DOHH2 (cell line): ENCODE measurements around the gene CCDC28A.

Experiments used
- H3F3A ChIP-seq: fragments of 200-600 bp; sonication (generic), shearing (Covaris generic); 2 replicates; pipeline ENCODE4 v1.6.0; 2016; ENCODE audit warnings: antibody characterized with exemption, mild to moderate bottlenecking; ENCODE audit not compliant: control insufficient read depth, insufficient read depth
- H3K27ac ChIP-seq: fragments of 200-600 bp; sonication (generic); 2 replicates; pipeline ENCODE4 v1.5.1; 2014; ENCODE audit warnings: low read depth, mild to moderate bottlenecking, low read length, moderate library complexity
- H3K27me3 ChIP-seq: fragments of 200-600 bp; sonication (generic); 2 replicates; pipeline ENCODE4 v1.6.1; 2014; ENCODE audit warnings: mild to moderate bottlenecking, low read length, mixed read lengths; ENCODE audit not compliant: control insufficient read depth
- H3K36me3 ChIP-seq: fragments of 200-600 bp; sonication (generic); 2 replicates; pipeline ENCODE4 v1.6.1; 2014; ENCODE audit warnings: mild to moderate bottlenecking, low read length, moderate library complexity, mixed read lengths; ENCODE audit not compliant: control insufficient read depth
- H3K4me1 ChIP-seq: fragments of 200-600 bp; sonication (generic); 2 replicates; pipeline ENCODE4 v1.6.1; 2014; ENCODE audit warnings: mild to moderate bottlenecking, low read length, mixed read lengths; ENCODE audit not compliant: control insufficient read depth
- H3K4me2 ChIP-seq: fragments of 200-600 bp; sonication (generic); 2 replicates; pipeline ENCODE4 v1.6.0; 2014; ENCODE audit warnings: mild to moderate bottlenecking, low read length, moderate library complexity
- H3K4me3 ChIP-seq: fragments of 200-600 bp; sonication (generic); 2 replicates; pipeline ENCODE4 v1.5.1; 2014; ENCODE audit warnings: mild to moderate bottlenecking, low read length, mixed read lengths
- H3K79me2 ChIP-seq: fragments of 200-600 bp; sonication (generic); 2 replicates; pipeline ENCODE4 v1.6.1; 2014; ENCODE audit warnings: mild to moderate bottlenecking, low read length, mixed read lengths; ENCODE audit not compliant: control insufficient read depth
- H3K9me2 ChIP-seq: fragments of 200-600 bp; sonication (generic); replicated peaks from 2 replicates; pipeline ENCODE4 v1.6.1; 2014; ENCODE audit warnings: mild to moderate bottlenecking, low read length, mixed read lengths; ENCODE audit not compliant: control insufficient read depth
- H3K9me3 ChIP-seq: fragments of 200-600 bp; sonication (generic); 2 replicates; pipeline ENCODE4 v1.6.1; 2014; ENCODE audit warnings: antibody characterized with exemption, low read length, mixed read lengths; ENCODE audit not compliant: control insufficient read depth, insufficient read depth
- H4K20me1 ChIP-seq: fragments of 200-600 bp; sonication (generic); 2 replicates; pipeline ENCODE4 v1.6.0; 2014; ENCODE audit warnings: low read depth, mild to moderate bottlenecking, antibody characterized with exemption, low read length, moderate library complexity; ENCODE audit not compliant: control insufficient read depth, insufficient read depth
- CTCF ChIP-seq: fragments of 200-600 bp; sonication (generic); IDR thresholded peaks from one replicate; pipeline ENCODE4 v1.5.1; 2014; ENCODE audit warnings: antibody characterized with exemption, mild to moderate bottlenecking, low read depth, low read length; ENCODE audit not compliant: poor library complexity, severe bottlenecking
- EZH2phosphoT487 ChIP-seq: fragments of 200-600 bp; sonication (generic); IDR thresholded peaks from 2 replicates; pipeline ENCODE4 v1.6.1; 2017; ENCODE audit warnings: borderline replicate concordance, mild to moderate bottlenecking, antibody characterized with exemption, low read length, moderate library complexity, mixed read lengths

CCDC28A gene

GRCh38 chr6:138765896-138766655 lies 7.5 kb upstream of the CCDC28A start:
- Histone ChIP-seq H4K20me1 (no peaks in the 10 kb centered on the region), H3K9me3 (no peaks in the 10 kb centered on the region), H3K79me2 (no peaks in the 10 kb centered on the region), H3K9me2 (no peaks in the 10 kb centered on the region), H3K4me2 (no peak overlapping the region), H3K4me1 (no peaks in the 10 kb centered on the region), H3K27me3 (no peaks in the 10 kb centered on the region), H3K27ac (no peak overlapping the region), H3F3A (peaks cover 2% of the 10 kb centered on the region; the same call in 1 of the 2 replicates), H3K36me3 (no peaks in the 10 kb centered on the region), H3K4me3 (no peak overlapping the region)
- no peak for TF ChIP-seq EZH2phosphoT487
- peak; percentile 73 for TF ChIP-seq CTCF

GRCh38 chr6:138769102-138769676 lies 4.4 kb upstream of the CCDC28A start:
- Histone ChIP-seq H3F3A (peaks cover 2% of the 10 kb centered on the region; the same call in 1 of the 2 replicates), H3K9me2 (no peaks in the 10 kb centered on the region), H3K4me1 (peaks cover 12% of the 10 kb centered on the region), H4K20me1 (no peaks in the 10 kb centered on the region), H3K4me2 (no peak overlapping the region), H3K27me3 (no peaks in the 10 kb centered on the region), H3K79me2 (peaks cover 13% of the 10 kb centered on the region), H3K4me3 (no peak overlapping the region), H3K9me3 (no peaks in the 10 kb centered on the region), H3K27ac (no peak overlapping the region), H3K36me3 (no peaks in the 10 kb centered on the region)
- no peak for TF ChIP-seq EZH2phosphoT487
- no peak for TF ChIP-seq CTCF

- H3K4me2 ChIP-seq = peak overlapping the region; percentile 79
- H3K4me1 ChIP-seq = peaks cover 18% of the 10 kb centered on the region
- no peaks in the 10 kb centered on the region for H4K20me1 ChIP-seq
- no peaks in the 10 kb centered on the region for H3K36me3 ChIP-seq
- no peaks in the 10 kb centered on the region for H3K9me3 ChIP-seq
- peak overlapping the region; percentile 86 for H3K4me3 ChIP-seq
- TF ChIP-seq EZH2phosphoT487 (no peak), CTCF (no peak)
- H3K79me2 ChIP-seq = peaks cover 18% of the 10 kb centered on the region
- H3K9me2 ChIP-seq = no peaks in the 10 kb centered on the region
- no peaks in the 10 kb centered on the region for H3K27me3 ChIP-seq
- H3K27ac ChIP-seq = peak overlapping the region; percentile 83
- H3F3A ChIP-seq = peaks cover 2% of the 10 kb centered on the region; the same call in 1 of the 2 replicates
Observed at GRCh38 chr6:138772596-138773176, 883 bp upstream of the CCDC28A start.
